GM21723 (cell line): Measurements from ENCODE around the gene HIC2.
"Not testable (repeated sequence)": the region's sequence is repeated elsewhere in the genome, so short reads cannot be mapped to it uniquely, and the experiment has no call there.

Source experiments
- ATAC-seq: cut with Tn5 transposase; IDR thresholded peaks from one replicate; pipeline ENCODE4 v1.9.1; 2021; ENCODE audit warnings: mild to moderate bottlenecking, moderate library complexity; ENCODE audit not compliant: unreplicated experiment

The HIC2 gene

GRCh38 chr22:21434378-21435233 is 17.4 kb downstream of the HIC2 start:
- ATAC-seq: not testable (repeated sequence)

GRCh38 chr22:21435998-21436810 is 19.0 kb downstream of the HIC2 start:
- ATAC-seq: not testable (repeated sequence)

- ATAC-seq: not testable (repeated sequence)
Observed at GRCh38 chr22:21438013-21438412, 20.8 kb downstream of the HIC2 start.

- not testable (repeated sequence) for ATAC-seq
Observed at GRCh38 chr22:21440018-21440636, 23.0 kb downstream of the HIC2 start.

GRCh38 chr22:21440676-21441075 is 23.5 kb downstream of the HIC2 start:
- not testable (repeated sequence) for ATAC-seq

- not testable (repeated sequence) for ATAC-seq
Observed at GRCh38 chr22:21441170-21441569, 24.0 kb downstream of the HIC2 start.

- not testable (repeated sequence) for ATAC-seq
Observed at GRCh38 chr22:21442123-21442522, 25.0 kb downstream of the HIC2 start.

- not testable (repeated sequence) for ATAC-seq
Observed at GRCh38 chr22:21442646-21443045, 25.5 kb downstream of the HIC2 start.

- no peak for ATAC-seq
Observed at GRCh38 chr22:21443057-21443734, 26.0 kb downstream of the HIC2 start.

GRCh38 chr22:21443735-21444421 is 26.7 kb downstream of the HIC2 start:
- ATAC-seq: no peak

GRCh38 chr22:21444701-21445436 is 27.7 kb downstream of the HIC2 start:
- no peak for ATAC-seq

GRCh38 chr22:21445437-21446127 is 28.4 kb downstream of the HIC2 start:
- no peak for ATAC-seq

- ATAC-seq: no peak
Observed at GRCh38 chr22:21446128-21446826, 29.1 kb downstream of the HIC2 start.

- no peak for ATAC-seq
Observed at GRCh38 chr22:21446827-21447690, 29.9 kb downstream of the HIC2 start.

- no peak for ATAC-seq
Observed at GRCh38 chr22:21447694-21448402, 30.7 kb downstream of the HIC2 start.

GRCh38 chr22:21448627-21449416 is 31.7 kb downstream of the HIC2 start:
- no peak for ATAC-seq
